GM19023 (cell line): Measurements from ENCODE around the gene NKAIN2.
"Not testable (repeated sequence)": the region's sequence is repeated elsewhere in the genome, so short reads cannot be mapped to it uniquely, and the experiment has no call there.

ENCODE experiments used
- ATAC-seq: cut with Tn5 transposase; IDR thresholded peaks from one replicate; pipeline ENCODE4 v1.9.1; 2021; ENCODE audit warnings: mild to moderate bottlenecking, moderate library complexity; ENCODE audit not compliant: unreplicated experiment

NKAIN2 gene

GRCh38 chr6:124668028-124668427, 864.4 kb downstream of the NKAIN2 start:
- no peak for ATAC-seq

- ATAC-seq = no peak
These were observed 866.2 kb downstream of the NKAIN2 start for GRCh38 chr6:124669713-124670480.

GRCh38 chr6:124670801-124671200, 867.1 kb downstream of the NKAIN2 start:
- no peak for ATAC-seq

GRCh38 chr6:124671324-124671723, 867.7 kb downstream of the NKAIN2 start:
- no peak for ATAC-seq

- no peak for ATAC-seq
These were observed 870.4 kb downstream of the NKAIN2 start for GRCh38 chr6:124674042-124674441.

GRCh38 chr6:124676033-124676432, 872.4 kb downstream of the NKAIN2 start:
- no peak for ATAC-seq

- ATAC-seq = no peak
These were observed 874.2 kb downstream of the NKAIN2 start for GRCh38 chr6:124677874-124678273.

- no peak for ATAC-seq
These were observed 875.7 kb downstream of the NKAIN2 start for GRCh38 chr6:124679387-124679786.

- no peak for ATAC-seq
These were observed 879.1 kb downstream of the NKAIN2 start for GRCh38 chr6:124682751-124683150.

- no peak for ATAC-seq
These were observed 879.8 kb downstream of the NKAIN2 start for GRCh38 chr6:124683507-124683906.

- ATAC-seq = no peak
These were observed 881.0 kb downstream of the NKAIN2 start for GRCh38 chr6:124684621-124685020.

GRCh38 chr6:124688369-124688768, 884.7 kb downstream of the NKAIN2 start:
- no peak for ATAC-seq

GRCh38 chr6:124694139-124694705, 890.6 kb downstream of the NKAIN2 start:
- no peak for ATAC-seq

GRCh38 chr6:124699038-124699437, 895.4 kb downstream of the NKAIN2 start:
- ATAC-seq = no peak

GRCh38 chr6:124703541-124703940, 899.9 kb downstream of the NKAIN2 start:
- no peak for ATAC-seq

- not testable (repeated sequence) for ATAC-seq
These were observed 908.9 kb downstream of the NKAIN2 start for GRCh38 chr6:124712532-124712931.

- ATAC-seq = no peak
These were observed 911.1 kb downstream of the NKAIN2 start for GRCh38 chr6:124714728-124715127.

GRCh38 chr6:124719913-124720312, 916.2 kb downstream of the NKAIN2 start:
- ATAC-seq = no peak

- no peak for ATAC-seq
These were observed 917.7 kb downstream of the NKAIN2 start for GRCh38 chr6:124721331-124721730.

GRCh38 chr6:124722141-124722878, 918.6 kb downstream of the NKAIN2 start:
- ATAC-seq = no peak

GRCh38 chr6:124723671-124724070, 920.0 kb downstream of the NKAIN2 start:
- no peak for ATAC-seq

GRCh38 chr6:124737804-124738203, 934.1 kb downstream of the NKAIN2 start:
- not testable (repeated sequence) for ATAC-seq
